CD4-positive, alpha-beta T cell treated with Interleukin-15 for 1 hour (primary cell): ENCODE results near the gene HNRNPU.

ENCODE experiments used
- DNase-seq: peaks from one replicate; pipeline ENCODE4 v3.0.0-alpha.2; 2020

HNRNPU gene

DNA sequence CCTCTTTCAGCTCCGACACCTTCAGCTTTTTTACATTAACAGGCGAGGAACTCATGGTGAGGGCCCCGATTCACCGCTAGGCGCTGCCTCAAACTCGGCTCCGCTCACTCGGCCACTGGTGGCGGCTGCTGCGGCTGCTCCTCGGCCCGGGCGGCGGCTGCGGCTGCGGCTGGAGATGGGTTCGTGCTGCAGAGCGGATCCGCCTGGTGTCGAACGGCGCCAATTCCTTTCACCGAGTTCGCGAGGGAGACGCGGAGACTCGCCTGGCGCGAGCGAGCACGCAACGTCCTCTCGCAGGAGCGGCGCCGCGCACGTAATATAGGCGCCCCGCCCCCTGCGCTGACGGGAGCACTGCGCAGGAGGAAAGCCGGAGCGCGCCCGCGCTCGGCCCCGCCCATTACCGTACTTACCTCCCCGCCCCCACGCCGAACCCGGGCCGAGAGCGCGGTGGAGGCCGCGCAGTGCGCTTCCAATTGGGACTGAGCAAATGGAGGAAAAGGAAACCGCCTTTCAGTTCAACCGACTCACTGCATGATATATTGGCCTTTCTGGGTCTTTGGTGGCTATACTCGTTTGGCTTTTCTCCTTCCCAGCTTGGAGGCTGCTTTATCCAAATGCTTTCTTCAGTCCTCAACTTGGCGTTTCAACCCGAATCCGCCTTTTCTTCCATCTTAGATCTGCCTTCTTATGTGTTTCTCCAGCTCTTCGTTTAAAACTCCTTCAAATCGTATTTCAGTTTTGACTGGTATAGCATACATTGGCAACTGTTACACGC, at the start of gene HNRNPU:
HNRNPU (minus strand) TSS at position 291 of the 775 bp plus-strand sequence; CDS start at position 55, 236 bp downstream.
- DNase-seq, result peak; percentile 96

DNA sequence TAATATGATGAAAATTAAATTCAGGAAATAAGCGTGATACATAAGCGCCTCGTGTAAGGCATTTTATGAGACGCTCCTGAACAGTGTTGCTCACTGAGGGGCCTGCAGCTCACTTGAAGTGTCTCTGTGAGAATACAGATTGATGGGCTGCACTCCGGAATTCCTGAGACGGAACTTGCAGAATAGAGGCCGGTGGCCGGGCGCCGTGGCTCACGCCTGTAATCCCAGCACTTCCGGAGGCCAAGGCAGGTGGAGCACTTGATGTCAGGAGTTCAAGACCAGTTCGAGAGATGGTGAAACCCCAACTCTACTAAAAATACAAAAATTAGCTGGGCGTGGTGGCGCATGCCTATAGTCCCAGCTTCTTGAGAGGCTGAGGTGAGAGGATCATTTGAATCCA, 49.5 kb upstream of the HNRNPU start:
- DNase-seq, result no peak

DNA sequence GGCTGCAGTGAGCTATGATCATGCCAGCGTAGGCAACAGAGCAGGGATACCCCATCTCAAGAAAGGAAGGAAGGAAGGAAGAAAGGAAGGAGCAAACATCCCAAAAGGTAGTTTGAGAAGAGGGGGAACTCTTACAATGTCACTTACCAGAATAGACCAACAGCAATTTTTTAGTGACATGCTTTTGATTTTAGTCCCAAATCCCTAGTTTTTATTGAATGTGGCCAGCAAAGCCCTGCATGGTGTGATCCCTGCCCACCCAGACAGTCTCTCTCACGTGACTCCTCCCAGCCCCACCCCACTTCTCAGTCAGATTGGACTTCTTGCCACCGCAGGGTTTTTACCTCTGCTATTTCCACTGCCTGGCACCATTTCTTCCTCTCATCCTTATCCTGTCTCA, 39.8 kb upstream of the HNRNPU start:
- DNase-seq, result no peak

DNA sequence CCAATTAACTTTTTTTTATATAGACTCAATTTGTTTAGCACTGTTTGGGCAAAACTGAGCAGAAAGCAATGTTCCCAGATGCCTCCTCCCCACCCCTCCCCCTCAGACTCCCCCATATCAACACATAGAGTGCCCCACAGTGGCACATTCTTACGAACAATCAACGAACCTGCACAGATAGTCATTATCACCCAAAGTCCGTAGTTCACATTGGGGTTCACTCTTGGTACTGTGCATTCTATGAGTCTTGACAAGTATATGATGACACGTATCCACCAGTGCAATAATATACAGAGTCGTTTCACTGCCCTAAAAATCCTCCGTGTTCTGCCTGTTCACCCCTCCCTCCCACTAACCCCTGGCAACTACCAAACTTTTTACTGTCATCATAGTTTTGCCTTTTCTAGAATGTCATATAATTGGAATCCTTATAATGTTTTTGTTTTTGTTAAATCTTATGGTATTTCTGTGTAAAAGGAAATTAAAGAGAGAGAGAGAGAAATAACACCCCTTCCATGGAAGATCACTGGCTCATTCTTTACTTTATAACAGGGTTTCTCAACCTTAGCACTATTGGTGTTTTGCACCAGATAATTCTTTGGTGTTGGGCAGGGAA, 37.2 kb upstream of the HNRNPU start:
- no peak for DNase-seq

DNA sequence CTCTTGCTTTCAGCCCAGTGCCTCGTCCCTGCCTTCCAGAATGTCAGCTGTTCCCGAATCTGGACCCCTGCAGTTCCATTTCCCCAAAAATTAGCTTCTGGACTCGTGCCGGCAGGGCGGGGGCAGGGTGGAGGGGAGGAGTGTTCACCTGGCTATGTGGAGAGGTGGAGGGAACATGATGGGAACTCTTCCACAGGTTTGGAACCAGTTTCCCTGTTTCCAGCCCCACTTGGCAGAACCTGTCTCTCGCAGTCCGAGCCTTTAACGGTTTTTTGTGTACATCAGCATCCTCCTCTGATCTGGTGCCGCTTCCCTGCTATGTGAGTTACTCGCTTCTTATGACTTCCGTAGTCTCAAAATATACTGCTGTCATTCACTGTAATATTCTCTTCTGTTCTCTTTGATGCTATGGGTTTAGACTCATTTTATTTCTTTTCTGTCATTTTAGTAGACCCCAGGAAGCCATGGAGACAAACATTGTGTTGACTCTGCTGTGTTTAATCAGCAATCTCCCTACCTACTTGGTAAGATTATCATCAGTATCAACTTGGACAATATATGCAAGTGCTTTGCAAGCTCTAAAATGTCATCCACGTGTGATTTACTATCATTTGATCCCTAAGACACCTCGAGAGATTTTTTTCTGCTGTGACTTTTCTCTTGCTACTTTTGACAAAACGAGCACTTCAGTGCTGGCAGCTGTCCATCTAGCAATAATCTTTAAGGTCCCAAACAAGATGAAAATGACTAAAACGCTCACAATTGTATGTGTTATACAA, 33.3 kb upstream of the HNRNPU start:
- no peak for DNase-seq

DNA sequence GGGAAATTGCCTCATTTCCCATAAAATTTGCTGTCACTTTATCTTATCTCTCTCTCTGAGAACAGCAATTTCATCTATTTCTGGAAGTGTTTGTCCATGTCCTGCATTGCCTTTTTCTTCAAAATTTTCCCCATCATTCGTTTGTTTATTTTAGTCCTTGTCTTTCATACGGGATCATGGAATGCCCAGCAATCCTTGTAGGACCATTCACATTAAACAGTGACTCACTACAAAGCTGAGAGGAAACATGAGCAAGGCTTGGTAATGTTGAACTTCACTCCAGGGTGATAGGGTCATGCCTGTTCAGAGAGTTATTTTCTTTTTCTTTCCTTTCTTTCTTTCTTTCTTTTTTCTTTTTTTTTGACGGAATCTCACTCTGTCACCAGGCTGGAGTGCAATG, 32.2 kb upstream of the HNRNPU start:
- no peak for DNase-seq

DNA sequence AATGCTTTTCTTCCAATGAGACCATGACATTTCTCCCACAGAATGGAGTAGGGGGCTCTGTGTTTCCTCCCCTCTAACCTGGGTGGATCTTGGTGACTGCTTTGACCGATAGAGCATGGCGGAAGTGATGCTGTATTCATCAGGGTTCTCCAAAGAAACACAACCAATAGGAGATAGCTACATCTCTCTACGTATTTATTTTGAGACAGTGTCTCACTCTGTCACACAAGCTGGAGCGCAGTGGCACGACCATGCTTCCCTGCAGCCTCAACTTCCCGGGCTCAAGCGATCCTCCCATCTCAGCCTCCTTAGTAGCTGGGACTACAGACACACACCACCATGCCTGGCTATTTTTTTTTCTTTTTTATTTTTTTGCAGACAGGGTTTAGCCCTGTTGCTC, 29.5 kb upstream of the HNRNPU start:
- no peak for DNase-seq

DNA sequence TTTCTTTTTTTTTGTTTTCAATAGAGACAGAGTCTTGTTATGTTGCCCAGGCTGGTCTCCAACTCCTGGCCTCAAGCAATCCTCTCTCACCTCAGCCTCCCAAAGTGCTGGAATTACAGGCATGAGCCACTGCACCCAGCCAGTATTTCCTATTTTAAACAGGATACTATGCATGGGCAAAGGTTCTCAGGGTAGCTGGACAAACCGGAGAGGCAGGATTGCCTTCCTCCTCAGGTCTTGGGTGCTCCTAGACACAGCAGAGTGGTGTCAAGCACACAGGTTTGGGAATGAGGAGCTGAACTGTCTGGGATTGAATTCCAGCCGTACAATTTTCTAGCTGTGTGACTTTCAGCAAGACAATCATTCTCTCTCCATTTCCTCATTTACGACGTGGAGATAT, 22.9 kb upstream of the HNRNPU start:
- DNase-seq, result no peak

DNA sequence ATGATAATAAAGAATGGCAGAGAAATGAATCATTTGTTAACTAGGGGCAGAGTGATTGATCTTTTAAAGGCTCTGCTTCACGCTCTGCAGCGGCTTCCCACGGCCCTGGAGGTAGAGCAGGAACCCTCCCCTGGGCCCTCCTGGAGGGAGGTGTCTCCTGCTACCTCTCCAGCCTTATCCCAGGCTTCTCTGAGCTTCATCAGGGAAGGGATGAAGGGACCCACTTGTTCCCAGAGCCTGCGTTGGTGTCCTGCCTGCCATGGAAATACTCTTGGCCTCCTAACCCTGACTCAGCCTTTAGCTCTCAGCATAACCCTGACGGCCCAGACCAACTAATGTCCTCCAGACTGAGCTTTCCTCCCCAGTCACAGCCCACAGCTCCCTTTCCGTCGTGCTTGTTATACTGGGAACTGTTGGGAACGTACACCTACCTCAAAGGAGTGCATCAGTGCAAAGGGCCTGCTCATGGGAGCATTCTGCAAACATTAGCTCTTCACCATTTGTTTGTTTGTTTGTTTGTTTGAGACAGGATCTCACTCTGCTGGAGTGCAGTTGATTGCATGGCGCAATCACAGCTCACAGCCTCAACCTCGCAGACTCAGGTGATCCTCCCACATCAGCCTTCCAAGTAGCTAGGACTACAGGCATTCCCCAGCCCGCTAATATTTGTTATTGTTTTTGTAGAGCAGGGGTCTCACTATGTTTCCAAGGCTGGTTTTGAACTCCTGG, 17.4 kb upstream of the HNRNPU start:
- DNase-seq, result no peak

DNA sequence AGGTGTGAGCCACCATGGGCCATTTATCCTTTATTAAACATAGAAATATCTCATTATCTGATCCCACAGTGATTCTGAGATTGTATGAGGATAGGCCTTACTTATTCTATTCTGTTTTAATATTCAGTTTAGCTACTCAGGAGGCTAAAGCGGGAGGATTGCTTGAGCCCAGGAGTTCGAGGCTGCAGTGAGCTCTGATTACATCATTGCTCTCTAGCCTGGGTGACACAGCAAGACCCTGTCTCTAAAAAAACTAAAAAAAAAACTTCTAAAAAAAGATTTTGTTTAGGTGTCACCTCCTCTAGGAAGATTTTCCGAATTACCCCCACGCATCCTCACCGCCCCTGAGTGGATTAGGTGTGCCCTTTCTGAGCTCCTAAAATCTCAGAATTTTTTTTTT, 14.3 kb upstream of the HNRNPU start:
- no peak for DNase-seq

DNA sequence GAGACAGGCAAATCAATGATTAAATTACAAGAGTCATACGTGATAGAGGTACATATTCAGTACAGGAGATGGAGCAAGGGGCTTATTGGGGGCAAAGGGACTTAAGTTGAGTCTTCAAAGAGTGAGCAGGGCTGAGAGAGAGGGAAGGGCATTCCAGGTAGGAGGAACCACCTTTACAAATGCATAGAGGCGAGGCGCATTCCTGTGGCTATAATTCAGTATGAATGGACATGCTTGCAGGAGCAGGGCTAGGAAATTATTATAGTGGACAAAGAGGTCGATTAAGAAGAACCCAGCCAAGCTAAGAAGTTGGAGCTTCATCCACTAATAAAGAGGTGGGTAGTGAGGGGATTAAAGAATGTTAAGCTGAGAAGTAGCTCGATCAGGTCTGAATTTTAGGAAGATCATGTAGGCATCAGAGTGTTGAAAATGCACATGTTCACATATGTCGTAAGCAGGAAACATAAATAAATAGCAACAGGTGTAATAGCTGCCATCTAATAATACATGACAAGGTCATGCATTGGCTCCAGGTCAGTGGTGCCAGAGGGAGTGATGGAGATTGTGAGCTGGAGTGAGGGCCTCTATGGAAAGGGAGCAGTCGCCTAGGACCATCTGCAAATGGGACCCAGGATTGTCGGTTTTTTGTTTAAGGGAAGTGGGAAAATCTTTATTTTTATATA, 12.0 kb upstream of the HNRNPU start:
- no peak for DNase-seq

DNA sequence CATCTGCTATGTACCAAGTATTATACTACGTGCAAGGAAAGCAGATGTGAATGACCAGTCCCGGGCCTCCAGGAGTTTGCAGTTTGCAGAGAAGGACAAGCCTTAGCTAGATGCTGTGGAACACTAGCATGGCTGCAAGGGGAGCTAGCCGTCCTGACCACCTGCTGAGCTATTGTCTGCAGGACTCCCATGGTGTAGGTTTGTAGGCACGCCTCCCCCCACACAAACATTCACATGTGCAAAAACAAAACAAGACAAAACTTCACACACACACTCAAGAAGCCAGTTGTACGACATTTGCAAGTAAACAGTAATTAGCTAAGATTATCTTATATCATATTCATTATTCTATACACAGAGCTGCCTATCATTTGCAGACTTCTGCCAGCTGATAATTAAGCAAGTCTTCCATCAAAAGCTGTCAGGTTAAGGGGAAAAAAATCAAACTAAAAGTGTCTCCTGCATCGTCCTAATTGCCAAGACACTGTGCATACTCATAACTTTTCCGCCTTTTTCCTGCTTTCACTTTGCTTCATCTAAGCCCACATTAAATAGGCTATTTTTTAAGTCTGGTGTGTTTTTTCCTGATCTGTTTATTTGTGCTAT, 10.7 kb upstream of the HNRNPU start:
- no peak for DNase-seq

DNA sequence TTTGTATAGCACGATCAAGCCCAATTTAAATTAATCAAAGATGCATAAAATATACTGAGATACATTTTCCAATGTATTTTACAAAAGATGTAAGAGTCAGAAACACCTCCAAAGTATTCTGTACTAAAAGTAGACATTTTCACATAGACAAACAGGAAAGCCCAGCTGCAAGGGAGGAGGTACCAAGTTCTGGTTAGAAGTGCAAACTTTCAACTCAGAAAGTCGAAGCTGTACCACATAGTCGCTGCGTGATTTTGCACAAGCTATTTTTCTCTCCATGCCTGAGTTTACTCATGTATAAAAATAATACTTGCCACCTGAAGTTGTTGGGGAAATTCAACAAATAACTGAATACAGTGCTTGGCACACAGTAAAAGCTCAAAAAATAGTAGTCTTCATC, 5.6 kb upstream of the HNRNPU start:
- DNase-seq, result no peak

DNA sequence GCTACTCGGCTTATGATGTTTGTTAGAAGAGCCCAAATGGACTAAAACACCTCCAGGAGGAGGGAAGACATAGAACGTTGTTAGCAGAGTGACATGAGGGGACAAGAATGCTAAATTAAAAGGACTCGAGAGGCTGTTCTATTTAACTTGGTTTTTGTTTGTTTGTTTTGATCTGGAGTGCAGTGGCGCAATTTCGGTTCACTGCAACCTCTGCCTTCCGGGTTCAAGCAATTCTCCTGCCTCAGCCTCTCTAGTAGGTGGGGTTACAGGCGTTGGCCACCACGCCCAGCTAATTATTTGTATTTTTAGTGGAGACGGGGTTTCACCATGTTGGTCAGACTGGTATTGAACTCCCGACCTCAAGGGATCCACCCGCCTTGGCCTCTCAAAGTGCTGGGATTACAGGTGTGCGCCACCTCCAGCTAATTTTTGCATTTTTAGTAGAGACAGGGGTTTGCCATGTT, 5.1 kb upstream of the HNRNPU start:
- DNase-seq, result no peak

DNA sequence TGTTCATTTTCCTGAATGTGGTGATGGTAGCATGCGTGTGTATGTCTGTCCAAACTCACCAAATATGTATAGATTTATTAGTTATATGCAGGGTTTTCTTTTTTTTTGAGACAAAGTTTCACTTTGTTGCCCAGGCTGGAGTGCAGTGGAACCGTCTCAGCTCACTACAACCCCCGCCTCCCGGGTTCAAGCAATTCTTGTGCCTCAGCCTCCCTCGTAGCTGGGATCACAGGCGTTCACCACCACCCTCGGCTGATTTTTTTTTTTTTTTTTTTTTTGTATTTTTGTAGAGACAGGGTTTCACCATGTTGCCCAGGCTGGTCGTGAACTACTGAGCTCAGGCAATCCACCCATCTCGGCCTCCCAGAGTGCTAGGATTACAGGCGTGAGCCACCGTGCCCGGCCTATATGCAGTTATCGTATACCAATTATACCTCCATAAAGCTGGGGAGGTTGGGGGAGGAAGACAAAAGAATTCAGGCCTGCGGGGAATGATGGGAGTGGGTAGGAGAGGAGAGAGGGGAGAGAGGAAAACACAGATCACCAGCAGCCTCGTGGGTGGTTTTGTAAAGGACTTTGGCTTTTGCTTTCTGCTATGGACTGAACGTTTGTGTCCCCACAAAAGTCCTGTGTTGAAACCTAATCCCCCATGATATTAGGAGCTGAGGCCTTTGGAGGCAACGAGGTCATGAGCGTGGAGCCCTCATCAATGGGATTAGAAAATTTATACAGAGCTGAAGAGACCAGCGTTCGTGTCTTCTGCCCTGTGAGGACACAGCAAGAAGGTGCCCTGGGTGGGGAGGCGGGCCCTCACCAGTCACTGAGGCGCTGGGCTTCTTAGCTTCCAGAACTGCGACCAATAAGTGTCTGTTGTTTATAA, 4.4 kb upstream of the HNRNPU start:
- DNase-seq, result no peak

DNA sequence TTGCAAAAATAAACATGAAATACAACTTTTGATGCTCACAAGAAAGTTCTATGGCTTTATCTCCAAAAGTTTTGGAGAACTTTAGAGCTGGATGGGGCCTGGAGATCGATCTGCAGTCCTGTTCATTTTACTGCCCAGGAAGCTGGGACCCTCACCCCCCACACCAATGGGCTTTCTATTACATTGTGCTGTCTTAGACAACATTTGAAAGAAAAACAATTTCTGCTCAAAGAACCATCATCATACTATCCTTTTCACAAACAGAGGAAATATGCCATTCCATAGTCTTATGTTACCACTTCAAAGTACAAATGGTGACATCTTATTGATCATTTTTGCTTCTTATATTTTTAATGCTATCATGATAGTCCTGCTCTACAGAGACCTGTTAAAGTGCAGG, 2.0 kb upstream of the HNRNPU start:
- DNase-seq, result no peak

DNA sequence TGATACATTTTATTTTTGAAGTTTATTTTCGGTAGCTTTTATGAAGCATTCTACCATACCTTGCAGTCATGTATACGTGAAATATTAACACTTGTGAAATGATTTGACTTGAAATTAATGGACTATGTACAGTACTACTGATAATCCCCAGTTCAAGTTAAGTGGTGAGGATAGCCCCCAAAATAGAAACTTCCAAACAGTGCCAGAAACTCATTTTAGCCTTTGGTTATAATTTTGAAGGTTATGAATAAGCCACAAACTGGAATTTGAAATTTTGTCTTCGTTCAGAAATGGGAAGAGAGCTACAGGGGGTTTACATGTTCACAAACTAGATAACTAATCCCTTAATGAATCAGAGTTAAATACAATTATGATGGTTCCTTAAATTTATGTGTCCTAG, 1.5 kb upstream of the HNRNPU start:
- DNase-seq, result no peak

DNA sequence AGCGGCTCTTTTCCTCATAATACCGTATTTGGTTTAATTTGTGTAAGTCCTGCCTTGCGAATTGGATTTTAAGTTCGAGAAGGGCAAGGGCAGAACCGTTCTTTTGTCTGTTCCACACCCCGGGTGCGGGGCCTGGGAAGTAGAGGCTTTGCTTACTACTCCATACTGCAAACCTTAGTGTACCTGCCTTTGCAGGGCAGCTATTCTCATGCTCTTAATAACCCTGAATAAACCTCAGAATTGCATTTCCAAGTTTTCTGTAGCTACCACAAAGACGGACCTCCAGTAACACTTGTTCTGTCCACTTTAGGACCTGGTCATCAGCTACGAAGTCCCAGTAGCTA, 657 bp upstream of the HNRNPU start:
- DNase-seq, result peak; percentile 18

DNA sequence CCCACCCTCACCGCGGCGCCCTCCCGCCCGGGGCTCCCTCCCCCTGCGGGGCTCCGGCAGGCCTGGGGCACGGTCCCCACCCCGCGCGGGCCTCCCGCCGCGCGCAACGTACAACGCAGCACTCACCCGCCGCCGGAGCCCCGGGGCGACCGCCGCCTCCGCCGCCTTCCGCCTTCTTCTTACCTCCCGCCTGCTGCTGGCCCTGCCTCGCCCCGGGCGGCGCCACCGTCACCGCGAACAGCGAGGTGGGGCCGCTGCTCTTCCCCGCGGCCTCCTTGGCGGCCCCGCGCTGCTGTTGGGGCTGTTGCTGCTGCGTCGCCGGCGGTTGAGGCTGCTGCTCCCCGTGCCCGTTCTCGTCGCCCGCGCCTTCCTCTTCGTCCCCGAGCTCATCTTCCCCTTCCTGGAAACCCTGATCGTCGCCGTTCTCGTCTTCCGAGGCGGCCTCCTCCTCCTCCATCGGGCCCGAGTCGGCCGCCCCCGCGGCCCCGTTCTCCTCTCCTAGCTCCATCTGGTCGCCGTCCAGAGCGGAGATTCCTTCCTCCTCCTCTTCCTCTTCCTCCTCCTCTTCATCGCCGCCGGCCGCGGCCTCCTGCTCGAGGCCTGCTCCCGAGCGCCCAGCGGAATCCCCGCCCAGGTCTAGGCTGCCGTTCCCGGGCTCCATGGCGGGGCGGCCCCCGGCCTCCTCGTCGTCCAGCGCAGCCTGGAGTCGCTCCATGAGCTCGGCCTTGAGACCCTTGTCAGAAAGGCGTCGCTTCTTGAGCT, 671 bp downstream of the HNRNPU start:
- DNase-seq, result no peak

DNA sequence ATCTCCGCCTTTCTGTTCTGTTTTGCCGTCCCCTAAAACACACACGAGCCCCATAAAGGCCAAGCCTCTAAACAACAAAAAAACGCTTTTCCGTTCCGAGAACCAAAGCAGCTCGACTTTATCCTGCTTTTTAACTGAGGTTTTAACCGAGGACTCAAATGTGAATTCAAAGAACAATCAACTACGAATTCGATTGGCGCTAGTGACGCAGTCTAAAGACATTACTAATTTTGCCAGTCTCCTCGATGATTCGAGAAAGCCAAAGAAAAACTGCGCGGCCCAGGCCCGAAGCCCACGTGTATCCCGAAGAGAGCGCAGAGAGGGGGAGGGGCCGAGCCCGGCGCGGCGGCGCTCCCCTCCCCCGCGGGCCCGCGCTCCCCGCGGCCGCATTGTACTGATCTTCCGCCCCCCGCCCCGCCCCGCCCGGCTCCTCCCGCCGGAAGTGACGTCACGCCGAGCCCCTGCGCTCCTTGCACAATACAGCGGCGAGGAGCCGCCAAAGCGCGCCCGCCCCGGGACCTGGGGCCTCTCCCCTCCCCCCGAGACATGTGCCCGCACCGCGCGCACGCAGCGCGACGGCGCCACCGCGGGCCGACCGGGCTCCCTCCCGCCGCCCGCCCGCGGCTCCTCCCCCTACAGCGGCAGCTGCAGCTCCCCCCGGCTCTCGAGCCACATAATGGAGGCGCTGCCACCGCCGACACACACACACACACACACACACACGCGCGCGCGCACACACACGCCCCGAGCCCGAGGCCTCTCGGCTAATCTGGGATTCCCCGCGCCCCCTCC, 1.4 kb downstream of the HNRNPU start:
- peak; percentile 98 for DNase-seq
